Fibroblast of skin of left quadriceps (primary cell): ENCODE results near the gene ESX1.
"Not testable (repeated sequence)": the region's sequence is repeated elsewhere in the genome, so short reads cannot be mapped to it uniquely, and the experiment has no call there.

Source experiments
- DNase-seq, 2 experiments: peaks; one replicate each; pipeline ENCODE4 v3.0.0-alpha.2; 2013; ENCODE audit warnings: low read depth in 2 of 2

Gene ESX1

DNA sequence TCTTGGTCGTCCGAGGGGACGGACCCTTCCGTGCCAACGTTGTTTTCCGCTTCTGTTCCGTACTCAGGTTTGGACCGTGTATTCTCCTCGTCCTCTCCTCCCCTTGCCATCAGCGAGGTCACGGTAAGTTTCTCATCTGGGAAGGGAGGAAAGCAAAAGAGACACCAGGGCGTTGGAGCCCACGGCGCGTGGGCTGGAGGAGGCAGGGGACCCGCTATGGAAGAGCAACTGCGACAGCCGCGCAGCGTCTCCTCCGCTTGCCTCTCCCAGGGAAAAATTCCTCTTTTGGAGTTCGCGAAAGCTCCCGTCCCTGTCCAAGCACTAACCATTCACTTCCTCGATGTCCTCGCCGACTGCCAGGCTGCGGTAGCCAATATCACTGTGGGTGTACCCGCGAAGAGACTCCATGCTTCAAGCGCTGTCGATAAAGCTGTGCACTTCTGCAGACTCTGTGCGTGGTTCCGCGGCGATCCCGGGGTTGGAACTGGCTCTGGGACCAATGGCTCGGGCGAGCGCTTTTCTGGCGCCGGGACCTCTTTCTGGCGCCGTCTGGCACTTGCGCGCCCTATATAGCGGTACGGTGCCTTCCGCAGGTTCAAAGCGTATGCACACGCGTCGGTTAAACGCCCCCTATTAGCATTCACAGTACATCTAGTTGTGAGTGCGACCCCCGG lies at the start of gene ESX1:
Gene ESX1 (minus strand): TSS at position 492 of the 674 bp plus-strand sequence. CDS start 84 bp downstream, at position 408.
- no peak for DNase-seq

DNA sequence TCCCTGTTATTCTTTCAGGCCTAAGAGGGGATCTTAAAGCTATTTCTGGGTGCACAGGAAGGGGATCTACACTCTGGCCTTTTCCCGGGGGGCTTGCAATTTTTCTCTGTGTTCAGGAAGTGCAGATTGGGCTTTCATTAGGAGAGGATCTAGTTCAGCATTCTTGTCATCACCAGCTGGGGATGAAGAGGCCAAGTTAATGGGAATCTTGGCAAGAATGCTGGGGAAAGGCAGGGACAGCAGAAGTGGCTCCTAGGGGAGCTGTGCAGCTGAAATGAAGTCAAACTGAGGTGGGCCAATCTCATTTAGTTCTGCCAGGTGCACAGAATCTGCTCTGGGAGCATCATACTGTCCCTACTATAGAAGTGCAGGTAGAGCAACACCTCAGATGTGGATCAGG lies 40.9 kb upstream of the ESX1 start:
- DNase-seq = no peak

DNA sequence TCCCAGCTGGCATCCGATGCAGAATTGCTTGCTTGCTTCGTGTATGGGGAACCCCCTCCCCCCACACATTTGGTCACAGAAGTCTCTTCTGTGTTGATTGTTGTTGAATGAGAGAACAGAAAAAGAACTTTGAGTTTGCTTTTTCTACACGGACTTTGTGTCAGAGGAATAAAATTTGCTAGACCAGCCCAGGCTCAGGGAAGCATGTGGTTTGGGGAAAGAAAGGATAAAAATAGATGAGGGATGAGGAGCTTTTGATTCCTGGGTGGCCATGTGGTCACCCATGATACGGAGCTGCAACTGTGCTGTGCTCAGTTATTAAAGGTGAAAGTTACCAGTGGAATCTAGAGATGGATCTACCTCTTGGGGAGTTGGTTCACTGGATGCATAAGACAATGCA lies 34.2 kb upstream of the ESX1 start:
- DNase-seq = no peak

DNA sequence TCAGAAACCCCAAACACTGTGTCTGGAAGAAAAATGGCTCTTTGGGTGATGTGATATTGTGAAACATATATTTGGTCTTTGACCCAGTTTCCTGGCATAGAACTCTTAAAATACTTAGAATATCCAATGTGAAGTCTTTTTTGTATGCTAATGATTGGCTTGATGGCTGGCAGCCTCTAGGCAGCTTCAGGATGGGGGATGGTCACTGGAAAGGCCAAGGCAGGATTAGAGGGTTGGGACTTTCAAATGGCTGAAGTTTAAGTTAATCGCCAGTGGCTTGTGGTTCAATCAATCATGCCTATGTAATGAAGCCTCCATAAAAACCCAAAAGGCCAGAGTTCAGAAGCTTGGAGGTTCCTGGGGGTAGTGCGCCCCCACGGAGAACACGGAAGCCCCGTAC lies 33.5 kb upstream of the ESX1 start:
- no peak for DNase-seq

DNA sequence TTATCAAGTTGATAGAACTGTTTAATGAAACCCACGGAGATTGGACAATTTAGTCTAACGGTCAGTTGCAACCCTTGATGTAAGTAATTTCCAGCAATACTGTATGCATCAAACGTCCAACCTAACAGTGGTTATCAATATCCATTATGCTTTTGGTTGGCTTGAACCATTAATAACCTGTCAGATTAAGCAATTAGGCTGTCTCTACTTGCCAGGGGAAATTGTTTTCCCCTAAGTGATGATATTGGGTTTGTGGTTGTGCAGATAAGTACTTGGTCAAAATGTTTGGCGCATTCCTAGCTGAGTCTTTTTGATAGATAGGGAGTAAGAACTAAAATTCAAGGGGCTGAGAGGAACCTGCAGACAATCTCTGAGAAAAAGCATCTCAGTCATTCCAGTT lies 30.5 kb upstream of the ESX1 start:
- no peak for DNase-seq

DNA sequence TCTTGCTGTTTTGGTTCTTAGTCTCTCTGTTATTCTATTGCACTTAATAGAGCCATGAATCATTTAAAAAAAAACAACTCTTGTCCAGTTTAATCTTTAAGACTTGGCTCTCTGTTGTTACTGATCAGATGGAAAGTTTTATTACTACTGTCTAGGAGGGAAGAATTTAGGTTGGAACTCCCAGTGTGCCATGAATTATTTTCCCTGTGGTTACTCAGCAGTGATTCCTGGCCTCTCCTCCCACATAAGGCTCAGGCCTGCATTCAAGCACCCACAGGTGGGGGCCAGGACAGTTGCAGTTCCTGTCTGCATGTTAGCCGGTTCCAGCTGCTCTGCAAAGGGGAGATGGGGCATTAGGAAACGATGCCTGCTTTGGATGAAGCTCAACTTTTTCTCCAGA lies 29.8 kb upstream of the ESX1 start:
- DNase-seq = no peak

DNA sequence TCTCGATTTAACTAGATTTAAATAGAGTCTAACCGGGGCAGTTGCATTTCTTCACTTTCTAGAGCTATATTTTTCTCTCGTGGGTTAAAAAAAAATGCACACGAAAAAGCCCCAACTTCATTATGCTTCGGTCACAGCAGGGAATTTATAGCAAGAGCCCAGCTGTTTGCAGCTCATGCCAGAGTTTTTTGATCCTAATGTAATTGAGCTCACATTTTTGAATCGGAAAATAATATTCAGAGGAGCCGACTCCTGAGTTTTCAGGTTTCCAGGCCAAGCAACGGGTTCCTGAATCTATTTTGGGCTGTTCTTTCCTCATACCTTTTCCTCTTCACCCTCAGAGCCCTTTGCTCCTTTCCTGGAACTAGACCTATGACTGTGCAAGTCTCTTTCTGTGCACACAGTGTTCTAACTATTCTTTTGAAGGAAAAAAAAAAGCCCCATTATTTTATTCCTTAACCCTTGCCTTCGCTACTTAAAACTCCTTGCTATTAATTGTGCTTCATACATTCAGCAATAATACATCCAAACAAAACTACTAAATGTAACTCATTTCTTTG lies 27.5 kb upstream of the ESX1 start:
- DNase-seq = no peak

DNA sequence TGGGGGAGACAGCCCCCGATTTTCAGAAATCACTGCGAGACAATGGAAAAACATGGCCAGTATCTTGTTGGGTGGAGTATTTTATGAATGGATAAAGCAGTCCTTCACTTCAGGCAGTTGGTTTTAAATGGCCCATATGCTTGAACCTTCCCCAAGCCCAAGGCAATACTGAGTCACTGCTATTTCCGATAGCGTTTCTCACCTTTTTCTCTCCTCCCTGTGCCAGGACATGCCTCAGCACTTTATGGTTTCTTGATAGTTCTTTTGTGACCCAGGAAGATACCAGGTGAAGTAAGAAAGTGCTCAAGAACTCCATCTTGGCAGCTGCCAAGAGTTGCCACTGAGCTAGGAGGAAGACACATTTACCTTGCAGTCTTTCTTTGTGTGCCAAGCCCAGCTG lies 26.8 kb upstream of the ESX1 start:
- no peak for DNase-seq

DNA sequence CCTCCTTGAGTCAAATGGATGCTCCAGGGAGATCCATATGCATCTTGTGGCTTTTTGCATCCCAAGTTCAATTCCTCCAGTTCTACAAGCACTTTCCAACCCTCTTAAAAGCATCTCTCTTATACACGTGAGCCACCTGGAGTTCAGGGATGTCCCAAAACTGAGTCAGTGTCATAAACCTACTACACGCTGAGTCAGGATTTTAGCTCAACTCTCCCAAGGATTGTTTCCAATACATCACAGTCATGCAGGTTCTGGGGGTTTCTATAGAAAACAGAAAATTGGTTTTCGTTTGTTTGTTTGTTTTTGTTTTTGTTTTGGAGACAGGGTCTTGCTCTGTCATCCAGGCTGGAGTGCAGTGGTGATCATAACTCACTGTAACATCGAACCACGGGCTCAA lies 25.9 kb upstream of the ESX1 start:
- no peak for DNase-seq

DNA sequence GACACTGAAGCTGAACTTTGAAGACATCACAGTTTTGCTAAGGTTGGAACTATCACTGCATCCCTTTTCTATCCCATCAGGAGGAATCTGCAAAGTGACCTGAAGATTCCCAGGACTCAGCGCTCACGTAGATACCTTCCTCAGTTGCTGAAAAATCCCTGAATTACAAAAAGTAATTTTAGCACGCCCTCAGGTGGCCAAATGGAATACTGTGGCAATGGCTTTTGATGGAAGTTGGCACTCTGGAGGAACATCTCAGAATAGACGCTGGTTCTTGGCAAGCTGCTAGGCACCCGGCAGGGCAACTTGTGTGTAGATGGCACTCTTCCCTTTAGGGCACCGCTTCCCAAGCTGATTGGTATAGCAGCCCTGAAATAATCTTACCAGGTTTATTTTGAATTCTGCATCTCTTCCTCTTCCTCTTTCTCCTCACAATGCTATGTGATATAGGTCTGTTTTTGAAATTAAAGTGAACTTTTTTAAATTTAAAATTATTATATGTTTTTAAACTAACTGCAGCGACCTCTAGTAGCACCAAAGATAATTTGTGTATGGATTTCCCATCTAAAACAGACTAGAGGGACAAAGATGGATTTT lies 16.3 kb upstream of the ESX1 start:
- DNase-seq = no peak

DNA sequence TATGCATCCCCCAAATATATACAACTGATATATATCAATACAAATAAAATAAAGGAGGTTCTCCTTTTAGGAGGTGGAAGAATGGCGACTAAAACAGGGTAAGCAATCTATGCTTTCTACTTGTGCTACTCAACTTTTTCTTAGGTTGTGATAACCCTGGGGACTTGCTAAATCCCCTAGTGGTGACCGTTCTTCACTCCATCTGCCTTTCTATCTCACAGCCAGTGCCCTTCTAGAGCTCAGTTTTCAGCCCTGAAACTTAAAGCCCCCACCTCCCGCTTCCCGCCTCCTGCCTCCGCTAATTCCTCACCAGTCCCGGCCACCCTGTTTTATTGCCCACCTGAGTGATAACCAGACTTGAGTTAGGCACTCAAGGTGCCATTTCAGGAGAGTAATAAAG lies 15.5 kb upstream of the ESX1 start:
- no peak for DNase-seq

DNA sequence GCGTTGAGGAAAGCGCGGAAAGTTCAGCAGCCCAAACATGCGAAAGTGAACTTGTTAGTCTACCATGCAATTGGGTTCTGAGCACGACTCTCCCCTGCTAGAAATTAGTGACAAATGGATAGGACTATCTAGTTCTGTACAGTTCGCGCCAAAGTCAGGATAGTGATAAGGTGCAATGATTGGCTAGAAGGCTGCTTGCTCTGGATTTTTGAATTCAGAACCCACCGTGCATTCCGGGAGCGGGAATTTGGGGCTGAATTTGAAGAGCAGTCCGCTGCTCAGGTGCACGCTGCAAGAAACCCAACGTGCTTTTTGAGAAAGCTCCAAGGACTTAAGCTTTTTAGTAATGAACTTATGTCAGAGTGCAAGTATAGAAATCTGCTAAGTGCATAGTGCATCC lies 732 bp upstream of the ESX1 start:
- no peak for DNase-seq

DNA sequence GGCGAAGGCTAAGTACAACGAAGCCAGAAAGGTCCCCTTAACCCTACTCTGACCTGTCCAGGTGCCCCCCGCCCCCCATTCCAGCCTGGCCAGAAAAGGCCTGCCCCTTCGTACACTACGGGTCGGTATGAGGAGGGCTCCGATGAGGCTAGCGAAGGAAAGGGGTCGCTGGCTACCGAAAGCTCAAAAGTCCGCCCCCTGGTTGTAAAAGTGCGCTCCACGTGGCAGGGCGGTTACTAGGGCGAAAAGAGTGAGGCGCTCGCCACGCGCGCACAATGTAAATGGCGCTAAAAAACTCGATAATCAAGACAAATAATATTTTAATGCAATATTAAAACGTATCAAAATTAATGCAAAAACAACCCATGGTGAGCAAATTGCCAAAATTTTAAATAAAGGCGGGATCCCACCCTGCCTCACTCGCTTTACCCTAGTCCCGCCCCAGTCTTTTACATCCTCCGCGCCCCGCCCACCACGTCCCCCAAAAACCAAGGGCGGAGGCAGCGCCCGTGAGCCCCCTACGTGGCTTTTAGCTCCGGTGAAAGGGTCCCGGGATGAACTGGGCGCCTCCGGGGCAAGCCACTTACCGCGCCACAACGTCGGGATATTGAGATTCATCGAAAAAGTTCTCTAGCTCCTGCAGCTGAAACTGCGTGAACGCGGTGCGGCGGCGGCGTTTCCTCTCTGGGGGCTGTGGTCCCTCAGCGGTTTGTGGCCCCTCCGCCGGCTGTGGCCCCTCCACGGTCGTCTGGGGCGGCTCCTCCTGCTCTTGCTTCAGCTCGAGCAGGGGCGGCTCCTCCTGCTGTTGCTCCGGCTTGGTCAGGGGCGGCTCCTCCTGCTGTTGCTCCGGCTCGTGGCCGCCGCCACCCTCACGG lies 929 bp downstream of the ESX1 start:
- DNase-seq = no peak

DNA sequence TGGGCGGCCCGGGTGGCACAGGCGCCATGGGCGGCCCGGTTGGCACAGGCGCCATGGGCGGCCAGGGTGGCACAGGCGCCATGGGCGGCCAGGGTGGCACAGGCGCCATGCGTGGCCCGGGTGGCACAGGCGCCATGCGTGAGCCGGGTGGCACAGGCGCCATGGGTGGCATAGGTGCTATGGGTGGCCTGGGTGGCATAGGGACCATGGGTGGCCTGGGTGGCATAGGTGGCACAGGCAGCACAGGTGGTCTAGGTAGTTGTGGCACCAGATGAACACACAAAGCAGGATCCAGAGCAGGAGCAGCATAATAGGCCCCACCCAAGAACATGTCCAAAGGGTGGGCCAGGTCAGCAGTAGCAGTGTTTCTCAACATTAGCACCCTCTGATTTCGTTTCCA lies 4.3 kb downstream of the ESX1 start:
- DNase-seq = no peak

DNA sequence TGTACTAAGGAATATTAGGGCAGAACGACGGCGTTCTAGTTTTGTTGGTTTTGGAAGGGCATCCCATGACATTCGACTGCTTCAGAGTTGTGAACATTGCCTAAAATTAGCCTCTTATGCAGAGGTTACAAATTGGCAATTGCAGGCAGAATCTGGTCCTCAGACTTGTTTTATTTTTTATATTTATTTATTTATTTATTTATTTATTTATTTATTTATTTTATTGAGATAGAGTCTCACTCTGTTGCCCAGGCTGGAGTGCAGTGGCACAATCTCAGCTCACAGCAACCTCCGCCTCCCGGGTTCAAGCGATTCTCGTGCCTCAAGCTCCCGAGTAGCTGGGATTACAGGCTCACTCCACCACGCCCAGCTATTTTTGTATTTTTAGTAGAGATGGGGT lies 24.7 kb downstream of the ESX1 start:
- not testable (repeated sequence) for DNase-seq

DNA sequence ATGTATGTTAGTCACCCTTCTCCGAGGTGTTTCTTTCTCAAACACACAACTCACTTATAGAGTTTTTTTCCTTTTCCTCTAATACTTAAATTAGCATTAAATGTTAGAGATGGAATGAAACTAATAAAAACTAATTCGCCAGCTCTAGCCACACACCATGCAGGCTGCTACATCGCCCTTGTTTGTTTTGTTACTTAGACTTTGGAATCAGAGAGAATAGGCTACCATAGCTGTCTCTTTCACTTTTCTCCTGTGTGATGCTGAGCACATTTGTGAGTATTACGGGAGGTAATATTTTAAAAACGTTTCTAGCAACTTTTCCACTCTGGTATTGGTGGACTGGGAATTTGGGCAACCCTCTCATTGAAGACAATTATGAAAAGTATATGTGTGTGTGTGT lies 43.5 kb downstream of the ESX1 start:
- DNase-seq = no peak

DNA sequence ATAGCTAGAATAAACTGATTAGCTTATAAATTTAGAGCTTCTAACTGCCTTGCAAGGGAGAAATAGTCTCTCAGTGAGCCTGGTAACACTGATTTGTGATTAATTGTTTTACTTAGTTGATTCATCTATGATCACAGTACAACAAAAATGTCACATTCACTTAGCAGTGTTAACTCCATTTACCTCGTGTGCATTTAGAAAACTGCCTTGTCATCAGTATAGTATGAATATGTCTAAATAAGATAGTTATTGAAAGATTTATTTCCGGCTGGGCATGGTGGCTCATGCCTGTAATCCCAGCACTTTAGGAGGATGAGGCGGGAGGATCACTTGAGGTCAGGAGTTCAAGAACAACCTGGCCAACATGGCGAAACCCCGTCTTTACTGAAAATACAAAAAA lies 49.2 kb downstream of the ESX1 start:
- no peak for DNase-seq
